Measurements from ENCODE around the gene ABLIM3. TPM values are rescaled to one million over a fixed set of nuclear protein-coding genes. Genes with fewer than 3 reads are reported as not detected.

The ABLIM3 gene
- total and polyA plus RNA-seq, 2 experiments from 2014 or later, result 7.3 to 7.8 TPM

- DNase-seq (ENCODE audit: low spot score), result peak; percentile 47
- H3K27ac ChIP-seq, result peak overlapping the region; percentile 24
- TF ChIP-seq EZH2phosphoT487 (IDR thresholded peaks at IDR 0.05; ENCODE audit: low read depth, severe bottlenecking, unreplicated experiment), result no peak
- TF ChIP-seq CTCF (IDR thresholded peaks at IDR 0.05; ENCODE audit: poor library complexity), result no peak
- no peak for TF ChIP-seq EZH2 (IDR thresholded peaks at IDR 0.05; ENCODE audit: borderline replicate concordance)
- H3K27me3 ChIP-seq, result peaks cover 23% of the 10 kb centered on the region
- no peak overlapping the region for H3K4me3 ChIP-seq
- H2AFZ ChIP-seq, result no peak overlapping the region
- H3K4me2 ChIP-seq, result no peak overlapping the region
- WGBS (ENCODE audit: low lambda C conversion rate, missing lambda C conversion rate), result 62% methylated on average over 3 of the region's 3 CpGs
- H3K79me2 ChIP-seq, result no peaks in the 10 kb centered on the region
- no peaks in the 10 kb centered on the region for H3K9me3 ChIP-seq (ENCODE audit: low read depth)
- H3K4me1 ChIP-seq (ENCODE audit: insufficient read depth), result no peaks in the 10 kb centered on the region
- H4K20me1 ChIP-seq (ENCODE audit: insufficient read depth, poor library complexity, severe bottlenecking), result no peaks in the 10 kb centered on the region
- no peaks in the 10 kb centered on the region for H3K36me3 ChIP-seq (replicated peaks; ENCODE audit: insufficient read depth, low read depth)
- H3K9me2 ChIP-seq (replicated peaks; ENCODE audit: insufficient read depth), result no peaks in the 10 kb centered on the region
Observed at GRCh38 chr5:149273950-149274349, 132.7 kb downstream of the ABLIM3 start.

- Histone ChIP-seq H3K9me3 (ENCODE audit: low read depth) (no peaks in the 10 kb centered on the region), H3K4me3 (no peak overlapping the region), H3K4me2 (no peak overlapping the region), H3K79me2 (no peaks in the 10 kb centered on the region), H4K20me1 (ENCODE audit: insufficient read depth, poor library complexity, severe bottlenecking) (no peaks in the 10 kb centered on the region), H3K9me2 (replicated peaks; ENCODE audit: insufficient read depth) (no peaks in the 10 kb centered on the region), H3K27ac (no peak overlapping the region), H2AFZ (no peak overlapping the region), H3K27me3 (peaks cover 23% of the 10 kb centered on the region), H3K36me3 (replicated peaks; ENCODE audit: insufficient read depth, low read depth) (no peaks in the 10 kb centered on the region), H3K4me1 (ENCODE audit: insufficient read depth) (no peaks in the 10 kb centered on the region)
- 96% methylated on average over 1 of the region's 1 CpG for WGBS (ENCODE audit: low lambda C conversion rate, missing lambda C conversion rate)
- no peak for DNase-seq (ENCODE audit: low spot score)
- no peak for TF ChIP-seq CTCF (IDR thresholded peaks at IDR 0.05; ENCODE audit: poor library complexity)
- no peak for TF ChIP-seq EZH2 (IDR thresholded peaks at IDR 0.05; ENCODE audit: borderline replicate concordance)
- TF ChIP-seq EZH2phosphoT487 (IDR thresholded peaks at IDR 0.05; ENCODE audit: low read depth, severe bottlenecking, unreplicated experiment), result no peak
Observed at GRCh38 chr5:149274939-149275338, 133.6 kb downstream of the ABLIM3 start.

- H2AFZ ChIP-seq, result no peak overlapping the region
- DNase-seq (ENCODE audit: low spot score), result no peak
- H3K4me3 ChIP-seq, result no peak overlapping the region
- no peaks in the 10 kb centered on the region for H3K36me3 ChIP-seq (replicated peaks; ENCODE audit: insufficient read depth, low read depth)
- no peaks in the 10 kb centered on the region for H4K20me1 ChIP-seq (ENCODE audit: insufficient read depth, poor library complexity, severe bottlenecking)
- WGBS (ENCODE audit: low lambda C conversion rate, missing lambda C conversion rate), result 85% methylated on average over 4 of the region's 4 CpGs
- H3K79me2 ChIP-seq, result no peaks in the 10 kb centered on the region
- H3K4me2 ChIP-seq, result no peak overlapping the region
- H3K4me1 ChIP-seq (ENCODE audit: insufficient read depth), result no peaks in the 10 kb centered on the region
- no peak for TF ChIP-seq CTCF (IDR thresholded peaks at IDR 0.05; ENCODE audit: poor library complexity)
- TF ChIP-seq EZH2phosphoT487 (IDR thresholded peaks at IDR 0.05; ENCODE audit: low read depth, severe bottlenecking, unreplicated experiment), result no peak
- TF ChIP-seq EZH2 (IDR thresholded peaks at IDR 0.05; ENCODE audit: borderline replicate concordance), result no peak
- H3K9me2 ChIP-seq (replicated peaks; ENCODE audit: insufficient read depth), result no peaks in the 10 kb centered on the region
- no peak overlapping the region for H3K27ac ChIP-seq
- H3K9me3 ChIP-seq (ENCODE audit: low read depth), result no peaks in the 10 kb centered on the region
- H3K27me3 ChIP-seq, result peaks cover 15% of the 10 kb centered on the region
Observed at GRCh38 chr5:149277801-149278200, 136.5 kb downstream of the ABLIM3 start.

Data from hepatocyte (in vitro differentiated cells).